ENCODE measurements around the gene MUSK.

MUSK gene

GRCh38 chr9:110750272-110750671 lies 81.7 kb downstream of the MUSK start:
- H3K4me1 ChIP-seq = peaks cover 0 to 46% (median 14%) of the 10 kb centered on the region in 4 donors
- no peaks in the 10 kb centered on the region for H3K27me3 ChIP-seq
- no peaks in the 10 kb centered on the region for H3K9me3 ChIP-seq
- no peak overlapping the region for H3K4me3 ChIP-seq
- intact Hi-C loops (cut with DNase I; ENCODE audit: low total_unique reads) = no loop called here
- peak; percentile 83 for DNase-seq
- no peaks in the 10 kb centered on the region for H3K36me3 ChIP-seq
- TF ChIP-seq CTCF (IDR thresholded peaks at IDR 0.05) = no peak
- H3K27ac ChIP-seq = peak overlapping the region; percentile 51 to 53

DNA sequence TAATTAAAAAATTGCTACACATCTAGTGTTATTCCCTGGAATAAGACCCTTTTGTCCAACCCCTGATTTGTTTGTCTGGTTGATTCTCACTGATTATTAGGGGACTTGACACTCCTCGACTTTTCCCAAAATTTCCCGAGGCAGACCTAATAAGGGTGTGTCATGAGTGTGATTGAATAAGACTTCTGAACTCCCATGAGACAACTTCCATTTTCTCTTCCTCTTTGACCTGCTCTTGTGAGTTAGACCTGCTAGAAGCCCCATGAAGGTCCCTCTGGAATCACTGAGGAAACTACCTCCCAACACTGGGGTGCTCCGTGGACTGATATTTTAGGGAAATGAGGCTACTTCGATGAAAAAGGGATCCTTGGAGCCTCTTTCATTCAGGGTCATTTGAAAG lies 83.4 kb downstream of the MUSK start:
- intact Hi-C loops (cut with DNase I; ENCODE audit: low total_unique reads) = no loop called here
- no peak for TF ChIP-seq CTCF (IDR thresholded peaks at IDR 0.05)
- Histone ChIP-seq H3K27ac (no peak overlapping the region), H3K4me3 (no peak overlapping the region), H3K27me3 (no peaks in the 10 kb centered on the region), H3K4me1 (peaks cover 0 to 34% (median 7%) of the 10 kb centered on the region in 4 donors), H3K36me3 (no peaks in the 10 kb centered on the region), H3K9me3 (no peaks in the 10 kb centered on the region)
- DNase-seq = no peak

GRCh38 chr9:110752766-110753165 lies 84.2 kb downstream of the MUSK start:
- intact Hi-C loops (cut with DNase I; ENCODE audit: low total_unique reads) = no loop called here
- no peaks in the 10 kb centered on the region for H3K9me3 ChIP-seq
- no peak for DNase-seq
- TF ChIP-seq CTCF (IDR thresholded peaks at IDR 0.05) = no peak
- H3K4me1 ChIP-seq = peaks cover 0 to 28% (median 7%) of the 10 kb centered on the region in 4 donors
- no peak overlapping the region for H3K27ac ChIP-seq
- H3K36me3 ChIP-seq = no peaks in the 10 kb centered on the region
- H3K4me3 ChIP-seq = no peak overlapping the region
- H3K27me3 ChIP-seq = no peaks in the 10 kb centered on the region

- Histone ChIP-seq H3K36me3 (no peaks in the 10 kb centered on the region), H3K4me1 (peaks cover 0 to 19% (median 3%) of the 10 kb centered on the region in 4 donors), H3K27ac (no peak overlapping the region), H3K9me3 (no peaks in the 10 kb centered on the region), H3K4me3 (no peak overlapping the region), H3K27me3 (no peaks in the 10 kb centered on the region)
- DNase-seq = no peak
- intact Hi-C loops (cut with DNase I; ENCODE audit: low total_unique reads) = loop anchor here (2.0 kb wide), 1 partner anchor 59 kb away; no protein-coding TSS in a partner anchor
- no peak for TF ChIP-seq CTCF (IDR thresholded peaks at IDR 0.05)
Measured at GRCh38 chr9:110753731-110754231, 85.2 kb downstream of the MUSK start.

GRCh38 chr9:110755179-110755578 lies 86.6 kb downstream of the MUSK start:
- intact Hi-C loops (cut with DNase I; ENCODE audit: low total_unique reads) = loop anchor here (2.0 kb wide), 1 partner anchor 58 kb away; no protein-coding TSS in a partner anchor
- DNase-seq = no peak
- Histone ChIP-seq H3K27me3 (no peaks in the 10 kb centered on the region), H3K4me3 (no peak overlapping the region), H3K4me1 (peaks cover 0 to 7% (median 3%) of the 10 kb centered on the region in 4 donors), H3K36me3 (no peaks in the 10 kb centered on the region), H3K27ac (no peak overlapping the region), H3K9me3 (no peaks in the 10 kb centered on the region)
- no peak for TF ChIP-seq CTCF (IDR thresholded peaks at IDR 0.05)

DNA sequence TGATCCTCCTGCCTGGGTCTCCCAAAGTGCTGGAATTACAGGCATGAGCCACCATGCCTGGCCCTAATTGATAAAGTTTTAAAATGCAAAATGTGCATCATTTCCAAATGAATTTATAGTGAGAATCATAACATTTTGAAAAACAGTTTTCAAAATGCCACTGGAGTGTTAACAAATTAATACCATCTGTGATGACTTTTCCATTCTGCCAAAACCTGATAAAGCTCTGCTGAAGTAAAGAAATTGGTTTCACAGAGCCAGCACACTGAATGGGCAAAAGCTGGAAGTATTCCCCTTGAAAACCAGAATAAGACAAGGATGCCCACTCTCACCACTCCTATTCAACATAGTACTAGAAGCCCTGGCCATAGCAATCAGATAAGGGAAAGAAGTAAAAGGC lies 89.6 kb downstream of the MUSK start:
- Histone ChIP-seq H3K4me1 (no peaks in the 10 kb centered on the region), H3K9me3 (no peaks in the 10 kb centered on the region), H3K27ac (no peak overlapping the region), H3K4me3 (no peak overlapping the region), H3K27me3 (no peaks in the 10 kb centered on the region), H3K36me3 (no peaks in the 10 kb centered on the region)
- intact Hi-C loops (cut with DNase I; ENCODE audit: low total_unique reads) = no loop called here
- no peak for DNase-seq
- TF ChIP-seq CTCF (IDR thresholded peaks at IDR 0.05) = no peak

Measured in tibial artery (tissue), 4 donors.